Activated CD8-positive, alpha-beta memory T cell treated with anti-CD3 and anti-CD28 coated beads for 36 hours (primary cell): Measurements from ENCODE around the gene PRKN. TPM values are rescaled to one million over a fixed set of nuclear protein-coding genes. Genes with fewer than 3 reads are reported as not detected.

ENCODE experiments used
- CTCF ChIA-PET: fragments of 350-600 bp; sonication (Branson Sonifier 250); formaldehyde crosslinking; loops from one replicate; lab custom pipeline; 2021; ENCODE audit warnings: antibody characterized with exemption; lab: Charles Lee
- POLR2A ChIA-PET: fragments of 350-600 bp; sonication (Branson Sonifier 250); formaldehyde crosslinking; loops from one replicate; lab custom pipeline; 2021; ENCODE audit warnings: antibody characterized with exemption; lab: Charles Lee
- total RNA-seq, 2 experiments: library from RNA; stranded (reverse); gene quantifications; one replicate each; pipeline ENCODE4 v1.2.3, GENCODE V29; 2021

PRKN gene
- total RNA-seq, 2 experiments from 2014 or later: not detected

- ChIA-PET POLR2A (no interaction called here), CTCF (no interaction called here)
These were observed 730.8 kb downstream of the PRKN start for GRCh38 chr6:161996783-161997182.

DNA sequence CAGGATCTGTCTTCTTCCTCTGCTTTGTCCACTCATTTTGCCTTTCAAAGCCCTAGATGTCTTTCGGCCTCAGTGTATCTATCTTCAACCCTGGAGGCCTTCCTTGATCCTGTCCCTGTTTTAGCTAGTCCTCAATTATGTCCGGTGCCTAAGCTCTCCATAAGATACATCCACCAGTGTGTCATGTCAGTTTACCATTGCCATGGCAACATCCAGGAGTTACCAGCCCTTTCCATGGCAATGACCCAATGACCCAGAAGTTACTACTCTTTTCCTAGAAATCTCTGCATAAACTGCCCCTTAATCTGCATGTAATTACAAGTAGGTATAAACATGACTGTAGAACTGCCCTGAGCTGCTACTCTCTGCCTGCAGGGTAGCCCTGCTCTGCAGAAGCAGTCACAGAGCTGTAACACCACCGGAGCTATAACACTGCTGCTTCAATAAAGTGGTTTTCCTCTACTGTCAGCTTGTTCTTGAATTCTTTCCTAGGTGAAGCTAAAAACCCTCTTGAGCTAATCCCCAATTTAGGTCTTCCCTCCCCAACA is 741.6 kb downstream of the PRKN start:
- POLR2A ChIA-PET: no interaction called here
- CTCF ChIA-PET: no interaction called here

DNA sequence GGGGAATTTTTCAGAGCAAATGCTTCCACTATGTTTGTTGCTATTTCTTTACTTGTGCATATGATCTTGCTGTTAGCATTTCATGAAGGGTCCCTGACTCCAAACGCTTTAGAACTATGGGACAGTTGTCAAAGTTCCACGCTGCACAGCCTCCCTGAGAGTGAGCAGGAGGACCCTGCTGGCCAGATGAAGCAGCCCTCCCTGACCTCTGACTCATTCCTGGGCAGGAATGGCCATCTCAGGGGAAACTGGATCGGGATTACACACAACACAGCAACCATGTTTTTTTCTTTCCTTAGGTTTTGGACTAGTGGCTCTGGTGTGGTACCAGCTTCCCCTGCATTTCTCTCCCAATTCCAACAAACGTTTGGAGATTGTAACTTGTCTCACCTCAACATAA is 742.9 kb downstream of the PRKN start:
- ChIA-PET CTCF (no interaction called here), POLR2A (no interaction called here)

GRCh38 chr6:161976553-161976952 is 751.0 kb downstream of the PRKN start:
- ChIA-PET CTCF (no interaction called here), POLR2A (no interaction called here)

- ChIA-PET CTCF (no interaction called here), POLR2A (no interaction called here)
These were observed 754.5 kb downstream of the PRKN start for GRCh38 chr6:161973064-161973463.

GRCh38 chr6:161971043-161971442 is 756.5 kb downstream of the PRKN start:
- POLR2A ChIA-PET: no interaction called here
- CTCF ChIA-PET: no interaction called here

GRCh38 chr6:161963634-161964234 is 763.8 kb downstream of the PRKN start:
- POLR2A ChIA-PET: no interaction called here
- CTCF ChIA-PET: interaction anchor here (0.6 kb wide), 1 partner anchor 271 kb away, joined by 4 read pairs; no protein-coding TSS in a partner anchor

DNA sequence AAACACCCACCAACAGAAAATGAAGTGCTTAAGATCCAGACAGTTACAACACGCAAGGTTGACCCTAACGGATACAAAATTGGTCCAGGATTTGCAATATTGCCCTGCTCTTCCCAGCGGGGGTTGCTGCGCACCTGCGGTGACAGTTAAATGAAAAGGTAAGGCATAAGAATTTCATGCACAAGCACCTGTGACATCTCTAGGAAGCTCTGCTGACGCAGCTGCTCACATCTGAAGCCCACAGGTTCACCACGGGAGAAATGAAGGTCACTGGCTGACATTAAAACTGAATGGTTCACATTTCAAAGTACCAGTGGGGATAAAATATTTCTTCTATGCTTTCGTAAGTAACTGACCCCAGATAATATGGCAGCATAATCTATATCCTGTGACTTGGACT is 764.4 kb downstream of the PRKN start:
- ChIA-PET CTCF (no interaction called here), POLR2A (no interaction called here)

GRCh38 chr6:161961796-161962195 is 765.8 kb downstream of the PRKN start:
- CTCF ChIA-PET: no interaction called here
- POLR2A ChIA-PET: no interaction called here

- ChIA-PET POLR2A (no interaction called here), CTCF (no interaction called here)
These were observed 766.5 kb downstream of the PRKN start for GRCh38 chr6:161961046-161961445.

DNA sequence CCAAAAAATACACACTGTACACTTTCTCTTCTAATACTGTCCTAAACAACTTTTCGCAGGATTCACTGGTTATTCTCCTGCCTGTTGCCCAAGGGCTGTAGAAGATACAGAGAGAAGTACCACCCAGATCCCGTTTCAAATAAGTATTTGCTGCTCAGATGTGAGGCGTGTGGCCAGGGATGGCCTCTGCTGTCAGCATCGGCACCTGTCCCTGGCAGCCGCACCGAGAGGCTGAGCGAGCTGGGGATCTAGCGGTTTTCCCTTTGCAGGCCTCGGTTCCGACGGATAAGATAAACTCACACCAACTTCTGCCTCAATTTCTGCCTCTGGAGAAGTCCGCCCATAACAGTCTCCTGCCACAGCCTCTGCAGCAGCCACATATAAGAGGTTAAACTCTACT is 768.5 kb downstream of the PRKN start:
- ChIA-PET POLR2A (no interaction called here), CTCF (no interaction called here)

DNA sequence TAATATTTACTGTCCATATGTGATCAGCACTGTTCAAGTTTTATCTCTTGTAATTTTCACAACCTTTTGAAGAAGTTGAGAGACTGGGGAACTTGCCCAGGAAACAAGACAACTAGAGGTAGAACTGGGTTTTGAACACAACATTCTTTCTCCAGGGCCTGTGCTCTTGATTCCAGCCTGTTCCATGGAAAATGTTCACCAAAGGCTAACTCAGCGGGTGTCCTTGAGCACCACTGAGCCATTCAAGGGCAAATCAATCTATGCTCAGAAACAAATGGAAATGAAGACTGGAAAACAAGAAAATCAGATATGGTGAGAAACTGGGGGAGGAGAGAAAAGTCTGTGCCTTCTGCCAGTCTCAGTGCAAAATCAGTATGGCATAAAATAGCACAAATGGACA is 771.5 kb downstream of the PRKN start:
- ChIA-PET POLR2A (no interaction called here), CTCF (no interaction called here)

DNA sequence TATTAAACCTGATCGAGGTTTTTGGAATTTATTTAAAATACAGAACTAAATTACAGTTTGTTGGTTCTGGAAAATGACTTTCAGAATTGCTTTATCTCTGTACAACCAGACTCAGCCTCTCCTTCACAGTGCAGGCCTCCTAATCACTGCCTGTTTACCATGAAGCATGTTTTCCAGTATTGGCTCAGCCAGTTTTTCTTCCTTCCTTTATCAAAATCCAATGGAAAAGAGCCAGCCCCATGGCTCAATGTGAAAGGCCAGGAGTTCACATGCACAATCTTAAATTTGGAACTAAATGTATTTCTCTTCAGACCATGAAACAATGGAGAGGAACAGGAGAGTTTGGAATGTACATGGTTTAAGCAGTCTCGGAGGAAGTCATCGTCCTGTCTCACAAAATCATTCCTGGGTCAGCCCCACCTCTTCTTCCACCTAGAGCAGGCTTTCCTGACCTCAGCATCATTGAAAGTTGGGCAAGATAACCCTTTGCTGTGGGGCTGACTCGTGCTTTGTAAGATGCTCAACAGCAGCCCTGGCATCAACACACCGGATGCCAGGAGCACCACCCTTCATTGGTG is 772.8 kb downstream of the PRKN start:
- ChIA-PET CTCF (no interaction called here), POLR2A (no interaction called here)

DNA sequence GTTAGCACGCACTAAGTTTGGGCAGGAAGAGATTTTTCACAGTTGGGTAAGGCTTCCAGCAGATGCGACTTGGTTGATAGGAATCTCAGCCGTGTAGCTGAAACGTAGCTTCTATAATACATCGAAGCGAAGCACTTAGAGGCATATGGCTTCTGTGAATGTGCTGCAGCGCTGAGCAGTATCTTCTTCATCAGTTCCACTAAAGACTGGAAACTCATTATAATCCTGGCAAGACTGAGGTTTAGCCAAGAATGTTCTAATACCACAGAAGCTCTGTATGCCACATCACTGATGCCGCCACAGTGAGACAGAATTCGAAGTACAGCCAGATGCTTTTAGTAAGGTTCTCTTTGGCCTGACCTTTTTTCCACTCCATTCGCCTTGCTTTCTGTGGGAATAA is 773.5 kb downstream of the PRKN start:
- POLR2A ChIA-PET: no interaction called here
- CTCF ChIA-PET: no interaction called here

DNA sequence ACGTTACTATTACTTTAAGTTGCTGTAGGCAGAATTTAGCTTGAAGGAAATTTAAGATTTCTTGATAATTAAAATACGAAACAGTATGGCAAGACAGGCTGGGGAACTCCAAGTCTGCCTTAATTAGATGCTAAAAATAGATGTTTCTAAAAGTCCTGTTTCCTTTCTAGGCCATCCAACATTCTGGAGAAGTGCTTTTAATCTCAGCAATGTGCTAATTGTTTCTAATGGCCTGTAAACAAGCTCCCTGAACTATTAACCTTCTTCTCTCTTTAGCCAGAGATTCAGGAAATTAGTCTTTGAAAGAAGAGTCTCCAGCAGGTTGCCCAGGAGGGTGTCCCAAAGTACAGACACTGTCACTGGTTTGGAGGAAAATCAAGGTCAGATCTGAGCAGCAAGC is 776.4 kb downstream of the PRKN start:
- ChIA-PET POLR2A (no interaction called here), CTCF (no interaction called here)

GRCh38 chr6:161949531-161949930 is 778.0 kb downstream of the PRKN start:
- POLR2A ChIA-PET: no interaction called here
- CTCF ChIA-PET: no interaction called here

- POLR2A ChIA-PET: no interaction called here
- CTCF ChIA-PET: no interaction called here
These were observed 779.1 kb downstream of the PRKN start for GRCh38 chr6:161948462-161948861.

GRCh38 chr6:161947371-161947770 is 780.2 kb downstream of the PRKN start:
- ChIA-PET POLR2A (no interaction called here), CTCF (no interaction called here)

DNA sequence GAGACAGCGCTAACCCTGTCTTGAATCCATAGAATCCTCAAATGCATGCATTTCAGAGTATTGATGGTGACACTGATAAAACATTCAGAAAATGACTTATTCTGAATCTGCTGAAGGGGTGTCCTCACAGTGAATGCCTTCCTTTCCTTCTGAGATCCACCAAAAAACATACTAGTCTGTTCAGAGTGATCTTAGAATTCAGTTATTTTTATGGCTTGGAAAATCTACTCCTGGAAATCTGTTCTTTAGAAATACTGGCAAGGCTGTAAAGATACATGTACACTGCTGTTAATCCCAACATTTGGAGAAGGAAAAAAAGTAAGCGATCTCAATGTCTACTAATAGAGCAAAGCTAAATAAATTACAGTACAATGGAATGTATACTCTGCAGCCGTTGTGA is 781.1 kb downstream of the PRKN start:
- POLR2A ChIA-PET: no interaction called here
- CTCF ChIA-PET: no interaction called here

- POLR2A ChIA-PET: no interaction called here
- CTCF ChIA-PET: no interaction called here
These were observed 784.0 kb downstream of the PRKN start for GRCh38 chr6:161943561-161943960.

GRCh38 chr6:161941565-161941964 is 786.0 kb downstream of the PRKN start:
- CTCF ChIA-PET: no interaction called here
- POLR2A ChIA-PET: no interaction called here

- POLR2A ChIA-PET: no interaction called here
- CTCF ChIA-PET: no interaction called here
These were observed 787.0 kb downstream of the PRKN start for GRCh38 chr6:161940519-161940918.
